HepG2 (cell line): ENCODE results near the gene TEX22. TPM values are rescaled to one million over a fixed set of nuclear protein-coding genes. Genes with fewer than 3 reads are reported as not detected.

ENCODE experiments used
- ATAC-seq: fragments of 200-7000 bp; cut with Tn5 transposase; 3 replicates; pipeline ENCODE4 v1.9.1; 2020; ENCODE audit warnings: mild to moderate bottlenecking, moderate library complexity
- BruUV-seq: library from RNA; stranded (reverse); fragments of 400-500 nt; replicated peaks from 2 replicates; lab custom pipeline; 2021; lab: Mats Ljungman, UMichigan
- CTCF ChIA-PET: fragments of 300-600 bp; formaldehyde crosslinking; extraction: SDS; loops from one replicate; lab custom pipeline; 2021; ENCODE audit warnings: low total read pairs, inconsistent platforms, low intra/inter-chr PET ratio; lab: Yijun Ruan, JAX
- POLR2A ChIA-PET: fragments of 350-600 bp; sonication (Branson Sonifier 250); formaldehyde crosslinking; loops from one replicate; lab custom pipeline; 2020; ENCODE audit warnings: antibody characterized with exemption, inconsistent platforms; lab: Yijun Ruan, JAX
- DNase-seq: peaks from one replicate; pipeline ENCODE4 v3.0.0-alpha.2; 2015; ENCODE audit warnings: low spot score
- FAIRE-seq: peaks from 3 replicates; lab custom pipeline; 2011; peaks lifted over from hg19 to GRCh38; lab: Jason Lieb, UNC
- H2AFZ ChIP-seq: one replicate; pipeline ENCODE4 v1.6.1; 2011; ENCODE audit warnings: low read length, inconsistent platforms
- H3K27ac ChIP-seq: fragments of 300-600 bp; 3 replicates; pipeline ENCODE4 v1.8.0; 2011; ENCODE audit warnings: mixed run types, mild to moderate bottlenecking, mixed read lengths, low read length, inconsistent platforms; ENCODE audit not compliant: insufficient read depth; ENCODE audit errors: extremely low read length
- H3K27me3 ChIP-seq, 2 experiments: fragments of 200-600 bp in 1 of 2; 2 replicates in 1 of 2; 3 replicates in 1 of 2; pipeline versions ENCODE4 v1.6.0 to v1.8.0; 2011; ENCODE audit warnings: low read length in 2 of 2, mild to moderate bottlenecking in 2 of 2, moderate library complexity in 2 of 2, inconsistent platforms in 1 of 2; ENCODE audit not compliant: insufficient read depth in 2 of 2, control insufficient read depth in 1 of 2
- H3K36me3 ChIP-seq, 2 experiments: fragments of 200-600 bp in 1 of 2; replicated peaks in 1 of 2; 2 replicates in 1 of 2; 3 replicates in 1 of 2; pipeline versions ENCODE4 v1.5.1 to v1.8.0; 2011; ENCODE audit warnings: low read length in 2 of 2, inconsistent platforms in 1 of 2; ENCODE audit not compliant: insufficient read depth in 2 of 2, control insufficient read depth in 1 of 2
- H3K4me1 ChIP-seq: 2 replicates; pipeline ENCODE4 v1.5.1; 2012; ENCODE audit warnings: low read length, inconsistent platforms; ENCODE audit not compliant: insufficient read depth
- H3K4me2 ChIP-seq: 2 replicates; pipeline ENCODE4 v1.6.0; 2011; ENCODE audit warnings: low read depth, low read length, inconsistent platforms
- H3K4me3 ChIP-seq, 3 experiments: fragments of 200-600 bp in 1 of 3; sonication (generic), shearing (Covaris generic) in 1 of 3; replicated peaks in 1 of 3; 2 replicates each; pipeline ENCODE4 v1.5.1; 2011 to 2016; ENCODE audit warnings: low read length in 3 of 3, inconsistent platforms in 2 of 3, low read depth in 2 of 3, mild to moderate bottlenecking in 2 of 3, control low read depth in 1 of 3, mixed read lengths in 1 of 3; ENCODE audit not compliant: insufficient read depth in 1 of 3
- H3K79me2 ChIP-seq: one replicate; pipeline ENCODE4 v1.6.1; 2011; ENCODE audit warnings: low read length, inconsistent platforms; ENCODE audit not compliant: insufficient read depth
- H3K9ac ChIP-seq: 2 replicates; pipeline ENCODE4 v1.6.0; 2011; ENCODE audit warnings: mild to moderate bottlenecking, low read depth, low read length, inconsistent platforms; ENCODE audit not compliant: insufficient read depth
- H3K9me3 ChIP-seq: 2 replicates; pipeline ENCODE4 v1.5.1; 2012; ENCODE audit warnings: mild to moderate bottlenecking, low read length
- H4K20me1 ChIP-seq: 2 replicates; pipeline ENCODE4 v1.6.0; 2011; ENCODE audit warnings: inconsistent platforms, mild to moderate bottlenecking, low read length, moderate library complexity; ENCODE audit not compliant: insufficient read depth
- ATF2 ChIP-seq: sonication (generic); formaldehyde crosslinking; IDR thresholded peaks from 2 replicates; pipeline ENCODE4 v1.4.0; 2020; ENCODE audit warnings: missing genetic modification reagents
- CHD2 ChIP-seq: IDR thresholded peaks from 2 replicates; pipeline ENCODE4 v1.6.1; 2011; ENCODE audit warnings: low read depth, low read length, improper control_type of control experiment
- IKZF5 ChIP-seq: IDR thresholded peaks from 2 replicates; pipeline ENCODE4 v1.6.1; 2018; ENCODE audit warnings: missing genetic modification reagents, mild to moderate bottlenecking, missing compliant biosample characterization
- IRF2 ChIP-seq: IDR thresholded peaks from 2 replicates; pipeline ENCODE4 v1.6.1; 2018; ENCODE audit warnings: missing genetic modification reagents, missing compliant biosample characterization
- KMT2B ChIP-seq: IDR thresholded peaks from 2 replicates; pipeline ENCODE4 v1.6.1; 2016; ENCODE audit warnings: missing genetic modification reagents, missing compliant biosample characterization
- NFYC ChIP-seq: IDR thresholded peaks from 2 replicates; pipeline ENCODE4 v1.6.1; 2016; ENCODE audit warnings: missing genetic modification reagents, missing compliant biosample characterization
- POLR2A ChIP-seq, 2 experiments: IDR thresholded peaks; 2 replicates each; pipeline ENCODE4 v1.6.1; 2011; ENCODE audit warnings: low read depth in 2 of 2, low read length in 2 of 2, mild to moderate bottlenecking in 1 of 2, moderate library complexity in 1 of 2; ENCODE audit not compliant: insufficient read depth in 1 of 2
- RAD21 ChIP-seq: fragments of 450-650 bp; formaldehyde crosslinking; IDR thresholded peaks from 2 replicates; pipeline ENCODE4 v1.5.0; 2020; ENCODE audit warnings: mild to moderate bottlenecking
- SAFB2 ChIP-seq: sonication (generic); formaldehyde crosslinking; IDR thresholded peaks from 2 replicates; pipeline ENCODE4 v1.5.1; 2020; ENCODE audit warnings: missing genetic modification reagents, low read depth, mild to moderate bottlenecking, borderline replicate concordance
- ZMYM4 ChIP-seq: sonication (generic); formaldehyde crosslinking; IDR thresholded peaks from 2 replicates; pipeline ENCODE4 v1.8.1; 2023; ENCODE audit warnings: mild to moderate bottlenecking, missing genetic modification reagents
- ZNF224 ChIP-seq: sonication (generic); formaldehyde crosslinking; IDR thresholded peaks from 2 replicates; pipeline ENCODE4 v1.5.0; 2020; ENCODE audit warnings: mild to moderate bottlenecking, missing genetic modification reagents
- ZNF331 ChIP-seq: sonication (generic); formaldehyde crosslinking; IDR thresholded peaks from 2 replicates; pipeline ENCODE4 v1.4.0; 2020; ENCODE audit warnings: missing genetic modification reagents
- ZNF639 ChIP-seq: conservative IDR thresholded peaks from 2 replicates; pipeline ENCODE4 v1.6.1; 2018; ENCODE audit warnings: missing genetic modification reagents
- ZSCAN30 ChIP-seq: sonication (generic); formaldehyde crosslinking; IDR thresholded peaks from 2 replicates; pipeline ENCODE4 v1.5.0; 2020; ENCODE audit warnings: mild to moderate bottlenecking, missing genetic modification reagents
- WGBS: methylation state at CpG from one replicate; pipeline ENCODE4 v1.1.6; 2017; ENCODE audit warnings: low lambda C conversion rate; 5-methylcytosine and 5-hydroxymethylcytosine counted together
- in situ Hi-C: cut with HindIII; loops from 2 replicates; pipeline ENCODE4 v1.10.0; 2017; ENCODE audit warnings: low pct_unique_long_range_greater_than_20kb; ENCODE audit not compliant: extremely low pct_ligation_motif_present
- intact Hi-C: fragments of 100-400 bp; cut with micrococcal nuclease; formaldehyde crosslinking; loops from one replicate; pipeline ENCODE4 v1.10.0; 2022; ENCODE audit not compliant: unreplicated experiment
- polyA plus RNA-seq, 8 experiments: library from polyadenylated mRNA; depleted of rRNA in 3 of 8; stranded (reverse) in 7 of 8; unstranded in 1 of 8; fragments of >200 nt; fragmentation: Illumina TruSeq in 4 of 8; extraction: Trizol in 4 of 8; gene quantifications; 2 replicates each; pipeline versions ENCODE4 v1.2.1 to v1.2.3, GENCODE V29; 2011 to 2016; ENCODE audit warnings: low read depth in 4 of 8, missing spikeins in 1 of 8, mixed read lengths in 1 of 8; ENCODE audit not compliant: insufficient read depth in 1 of 8
- total RNA-seq, 5 experiments: library from RNA; depleted of rRNA; stranded (reverse); fragments of >200 nt; fragmentation: Illumina TruSeq; extraction: Trizol; gene quantifications; 2 replicates each; pipeline ENCODE4 v1.2.3, GENCODE V29; 2016; ENCODE audit warnings: low read depth in 1 of 5
- TF ChIP-seq, protein P1 (sequence below): IDR thresholded peaks from 2 replicates; pipeline ENCODE4 v1.6.1; 2012; ENCODE audit warnings: low read length, improper control_type of control experiment
- TF ChIP-seq, protein P2 (sequence below): sonication (generic); formaldehyde crosslinking; IDR thresholded peaks from 2 replicates; pipeline ENCODE4 v1.8.1; 2023; ENCODE audit warnings: mild to moderate bottlenecking, missing genetic modification reagents, borderline replicate concordance
- TF ChIP-seq, protein P3 (sequence below): sonication (generic); formaldehyde crosslinking; IDR thresholded peaks from 2 replicates; pipeline ENCODE4 v1.4.0; 2020; ENCODE audit warnings: missing genetic modification reagents

TEX22 gene
- total and polyA plus RNA-seq, 2 of the 13 experiments (the other 11 are each of a cell fraction or from before 2014, with no cell fraction given) = 0.07 to 0.27 TPM

DNA sequence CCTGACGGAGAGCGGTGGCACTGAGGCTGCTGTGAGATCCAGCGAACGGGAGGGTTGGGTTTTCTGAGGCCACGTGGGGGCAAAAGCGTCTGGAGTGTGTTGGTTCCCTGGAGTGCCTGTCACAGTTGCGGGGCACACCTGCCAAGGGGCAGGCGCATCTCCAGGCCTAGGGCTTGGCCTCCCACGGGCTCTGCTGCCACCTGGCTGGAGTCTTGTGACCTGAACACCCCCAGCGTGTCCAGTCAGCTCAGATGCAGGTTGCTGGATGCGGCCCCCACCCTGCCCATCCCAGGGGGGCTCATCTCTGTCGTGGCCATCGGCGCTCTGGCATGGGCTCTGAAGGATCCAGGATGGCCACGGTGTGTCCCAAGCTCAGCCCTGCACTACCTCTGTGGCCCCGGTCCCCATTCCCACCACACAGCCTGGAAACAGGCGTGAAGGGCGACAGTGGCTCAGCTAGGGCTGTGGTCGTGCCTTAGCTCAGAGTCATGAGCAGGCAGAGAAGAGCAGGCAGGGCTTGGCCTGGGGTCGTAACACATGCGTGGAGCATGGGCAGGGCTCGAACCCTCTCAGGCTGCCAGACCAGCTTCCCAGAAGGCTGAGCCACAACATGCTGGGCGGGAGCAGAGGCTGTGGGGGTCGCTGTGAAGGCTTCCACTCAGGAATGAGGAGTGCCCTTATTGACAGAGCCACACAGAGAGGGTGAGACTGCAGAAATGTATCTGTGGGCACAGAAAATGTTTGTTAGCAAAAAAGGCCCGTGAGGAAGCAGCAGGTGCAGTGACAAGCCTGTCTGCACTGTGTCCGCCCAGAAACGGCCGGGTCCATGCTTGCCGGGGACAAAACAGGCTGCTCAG, 52.8 kb downstream of the TEX22 start:
- ChIA-PET POLR2A (no interaction called here), CTCF (no interaction called here)
- ATAC-seq = no peak
- no peak for TF ChIP-seq NFYC (CRISPR knock-in tag)
- no peak for TF ChIP-seq RAD21 (CRISPR knock-in tag)
- no peak for TF ChIP-seq ZNF331 (CRISPR knock-in tag)
- no peak for TF ChIP-seq IRF2 (CRISPR knock-in tag)
- no peak for TF ChIP-seq ZSCAN30
- TF ChIP-seq ZMYM4 = no peak
- no peak for TF ChIP-seq SAFB2 (CRISPR knock-in tag)
- TF ChIP-seq, protein P1, sequence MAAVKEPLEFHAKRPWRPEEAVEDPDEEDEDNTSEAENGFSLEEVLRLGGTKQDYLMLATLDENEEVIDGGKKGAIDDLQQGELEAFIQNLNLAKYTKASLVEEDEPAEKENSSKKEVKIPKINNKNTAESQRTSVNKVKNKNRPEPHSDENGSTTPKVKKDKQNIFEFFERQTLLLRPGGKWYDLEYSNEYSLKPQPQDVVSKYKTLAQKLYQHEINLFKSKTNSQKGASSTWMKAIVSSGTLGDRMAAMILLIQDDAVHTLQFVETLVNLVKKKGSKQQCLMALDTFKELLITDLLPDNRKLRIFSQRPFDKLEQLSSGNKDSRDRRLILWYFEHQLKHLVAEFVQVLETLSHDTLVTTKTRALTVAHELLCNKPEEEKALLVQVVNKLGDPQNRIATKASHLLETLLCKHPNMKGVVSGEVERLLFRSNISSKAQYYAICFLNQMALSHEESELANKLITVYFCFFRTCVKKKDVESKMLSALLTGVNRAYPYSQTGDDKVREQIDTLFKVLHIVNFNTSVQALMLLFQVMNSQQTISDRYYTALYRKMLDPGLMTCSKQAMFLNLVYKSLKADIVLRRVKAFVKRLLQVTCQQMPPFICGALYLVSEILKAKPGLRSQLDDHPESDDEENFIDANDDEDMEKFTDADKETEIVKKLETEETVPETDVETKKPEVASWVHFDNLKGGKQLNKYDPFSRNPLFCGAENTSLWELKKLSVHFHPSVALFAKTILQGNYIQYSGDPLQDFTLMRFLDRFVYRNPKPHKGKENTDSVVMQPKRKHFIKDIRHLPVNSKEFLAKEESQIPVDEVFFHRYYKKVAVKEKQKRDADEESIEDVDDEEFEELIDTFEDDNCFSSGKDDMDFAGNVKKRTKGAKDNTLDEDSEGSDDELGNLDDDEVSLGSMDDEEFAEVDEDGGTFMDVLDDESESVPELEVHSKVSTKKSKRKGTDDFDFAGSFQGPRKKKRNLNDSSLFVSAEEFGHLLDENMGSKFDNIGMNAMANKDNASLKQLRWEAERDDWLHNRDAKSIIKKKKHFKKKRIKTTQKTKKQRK = no peak
- no peak for TF ChIP-seq POLR2A (IDR thresholded peaks at IDR 0.05; ENCODE audit: insufficient read depth in 1 of 2, low read depth in 2 of 2, low read length in 2 of 2)
- TF ChIP-seq, protein P2, sequence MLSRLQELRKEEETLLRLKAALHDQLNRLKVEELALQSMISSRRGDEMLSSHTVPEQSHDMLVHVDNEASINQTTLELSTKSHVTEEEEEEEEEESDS = no peak
- TF ChIP-seq KMT2B = no peak
- no peak for TF ChIP-seq ZNF224
- TF ChIP-seq, protein P3, sequence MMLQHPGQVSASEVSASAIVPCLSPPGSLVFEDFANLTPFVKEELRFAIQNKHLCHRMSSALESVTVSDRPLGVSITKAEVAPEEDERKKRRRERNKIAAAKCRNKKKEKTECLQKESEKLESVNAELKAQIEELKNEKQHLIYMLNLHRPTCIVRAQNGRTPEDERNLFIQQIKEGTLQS = no peak
- no peak for TF ChIP-seq CHD2
- TF ChIP-seq ZNF639 (CRISPR knock-in tag) = no peak
- no peak for TF ChIP-seq IKZF5 (CRISPR knock-in tag)
- TF ChIP-seq ATF2 (CRISPR knock-in tag) = no peak

More for the DNA sequence above, 52.8 kb downstream of the TEX22 start:
- H3K27me3 ChIP-seq = no peaks in the 10 kb centered on the region
- H4K20me1 ChIP-seq = no peaks in the 10 kb centered on the region
- H3K79me2 ChIP-seq = no peaks in the 10 kb centered on the region
- FAIRE-seq (no peak), DNase-seq (no peak)
- H3K9ac ChIP-seq = no peak overlapping the region
- H3K4me2 ChIP-seq = no peak overlapping the region
- H3K4me1 ChIP-seq = peaks cover 11% of the 10 kb centered on the region
- no peaks in the 10 kb centered on the region for H3K9me3 ChIP-seq
- no peak overlapping the region for H3K27ac ChIP-seq
- H3K36me3 ChIP-seq = peaks cover 20 to 48% of the 10 kb centered on the region in 2 experiments; a peak in 4 of 5 replicates
- no TSS peak for BruUV-seq
- H3K4me3 ChIP-seq = no peak overlapping the region
- in situ Hi-C loops = no loop called here
- intact Hi-C loops = no loop called here
- 91% methylated on average over 14 of the region's 29 CpGs for WGBS
- no peak overlapping the region for H2AFZ ChIP-seq
